OCI-LY3 (cell line): ENCODE data around the gene CMKLR1.

ENCODE experiments used
- H2AFZ ChIP-seq: fragments of 200-600, 300-600 bp; shearing (Covaris generic); 2 replicates; pipeline ENCODE4 v1.6.0; 2014; ENCODE audit warnings: antibody characterized with exemption, low read depth, low read length
- H3K27ac ChIP-seq: fragments of 200-600, 300-600 bp; sonication (generic); 2 replicates; pipeline ENCODE4 v1.5.1; 2014; ENCODE audit warnings: mild to moderate bottlenecking, low read length, moderate library complexity, mixed read lengths
- H3K27me3 ChIP-seq: fragments of 200-600, 300-600 bp; sonication (generic); 2 replicates; pipeline ENCODE4 v1.6.1; 2014; ENCODE audit warnings: low read depth, low read length, mixed read lengths
- H3K36me3 ChIP-seq: fragments of 200-600, 300-600 bp; sonication (generic); replicated peaks from 2 replicates; pipeline ENCODE3; 2014; ENCODE audit warnings: low read depth, low read length, mixed read lengths
- H3K4me1 ChIP-seq: fragments of 300-600, 200-600 bp; sonication (generic); 2 replicates; pipeline ENCODE4 v1.6.1; 2014; ENCODE audit warnings: low read length, mixed read lengths
- H3K4me2 ChIP-seq: fragments of 200-600, 300-600 bp; sonication (generic); 2 replicates; pipeline ENCODE4 v1.6.1; 2014; ENCODE audit warnings: low read length, mixed read lengths
- H3K4me3 ChIP-seq: fragments of 300-600, 200-600 bp; sonication (generic); 2 replicates; pipeline ENCODE4 v1.5.1; 2014; ENCODE audit warnings: antibody characterized with exemption, mild to moderate bottlenecking, low read length, moderate library complexity
- H3K79me2 ChIP-seq: fragments of 300-600, 200-600 bp; shearing (Covaris generic); 2 replicates; pipeline ENCODE4 v1.6.1; 2014; ENCODE audit warnings: mild to moderate bottlenecking, low read length, mixed read lengths
- H3K9ac ChIP-seq: fragments of 300-600, 200-600 bp; shearing (Covaris generic); 2 replicates; pipeline ENCODE4 v1.6.0; 2014; ENCODE audit warnings: mild to moderate bottlenecking, low read length, moderate library complexity
- H3K9me3 ChIP-seq: fragments of 200-600, 300-600 bp; shearing (Covaris generic); 2 replicates; pipeline ENCODE4 v1.6.1; 2014; ENCODE audit warnings: low read length, mixed read lengths; ENCODE audit not compliant: insufficient read depth
- H4K20me1 ChIP-seq: fragments of 200-600, 300-600 bp; sonication (generic); 2 replicates; pipeline ENCODE4 v1.6.1; 2016; ENCODE audit warnings: low read length, mixed read lengths; ENCODE audit not compliant: insufficient read depth
- EZH2phosphoT487 ChIP-seq: fragments of 200-600 bp; shearing (Covaris generic); IDR thresholded peaks from 2 replicates; pipeline ENCODE4 v1.6.1; 2018; ENCODE audit warnings: antibody characterized with exemption, mixed run types, low read depth
- TF ChIP-seq, protein P1 (sequence below): fragments of 200-600, 300-600 bp; sonication (generic); IDR thresholded peaks from 2 replicates; pipeline ENCODE4 v1.5.1; 2014; ENCODE audit warnings: antibody characterized with exemption, low read length, low read depth

Gene CMKLR1

DNA sequence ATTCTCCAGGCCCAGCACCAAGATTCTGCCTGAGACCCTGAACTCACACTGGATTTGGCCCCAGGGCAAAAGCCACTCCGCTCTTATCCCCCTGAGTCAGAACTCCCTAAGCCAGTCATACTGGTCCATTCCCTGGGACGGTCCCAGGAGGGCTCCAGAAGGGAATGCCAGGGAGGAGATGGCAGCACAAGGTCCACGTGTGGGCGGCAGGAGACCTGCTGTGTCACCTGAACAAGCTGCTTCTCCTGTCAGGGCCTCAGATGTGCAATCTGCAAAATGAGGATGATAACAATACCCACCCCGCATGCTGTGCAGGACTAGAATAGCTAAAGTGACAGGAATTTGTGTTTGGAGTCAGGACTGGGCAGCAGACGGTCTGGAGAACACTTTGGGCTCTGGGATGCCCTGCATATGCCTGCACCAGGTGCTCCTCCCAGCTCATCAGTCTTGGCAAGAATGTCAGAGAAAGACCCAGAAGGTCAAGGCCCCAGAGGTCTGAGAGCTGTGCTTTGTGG, 40.3 kb downstream of the CMKLR1 start:
- no peak overlapping the region for H3K27ac ChIP-seq
- H3K4me2 ChIP-seq: no peak overlapping the region
- no peaks in the 10 kb centered on the region for H3K36me3 ChIP-seq

DNA sequence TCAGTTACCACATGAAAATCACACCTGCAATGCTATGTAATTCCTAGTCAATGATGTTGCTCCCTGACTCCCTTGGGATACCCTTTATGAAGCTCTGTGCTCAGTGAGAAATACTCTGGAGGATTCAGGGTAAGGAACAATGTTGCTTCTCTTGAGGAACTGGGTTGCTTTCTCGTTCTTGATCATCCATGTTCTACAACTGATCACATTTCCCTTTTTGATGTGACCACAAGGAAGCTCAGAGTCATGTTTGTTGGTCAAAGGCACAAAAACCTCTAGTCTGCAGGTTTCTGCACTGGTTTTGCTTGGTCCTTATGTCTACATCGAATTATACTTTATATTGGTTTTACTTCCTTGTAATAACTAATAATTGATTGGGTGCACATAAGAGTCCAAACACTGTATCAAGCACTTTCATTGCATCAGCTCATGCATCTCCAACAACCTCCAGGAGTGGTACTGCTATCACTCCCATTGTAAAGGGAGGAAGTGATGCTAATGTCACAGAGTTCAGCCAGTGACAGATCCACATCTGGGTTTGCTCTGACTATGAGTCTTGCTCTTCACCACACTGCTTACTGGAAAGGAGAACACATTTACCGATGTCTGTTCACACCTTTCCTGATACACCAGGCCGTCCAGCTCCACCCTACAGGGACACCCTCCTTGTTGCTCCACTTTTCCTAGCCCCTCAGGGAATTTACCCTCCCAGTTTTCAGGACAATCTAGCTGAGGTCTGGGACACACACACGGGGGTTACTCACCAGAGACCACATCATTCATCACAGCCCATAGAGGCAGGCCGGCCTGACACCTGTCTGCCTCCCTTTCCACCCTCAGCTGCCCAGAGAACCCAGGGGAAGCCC, 41.0 kb downstream of the CMKLR1 start:
- Histone ChIP-seq H3K79me2 (no peaks in the 10 kb centered on the region), H3K4me1 (peaks cover 13% of the 10 kb centered on the region), H3K27ac (no peak overlapping the region), H3K4me2 (no peak overlapping the region), H3K4me3 (no peak overlapping the region), H3K9ac (no peak overlapping the region), H3K9me3 (no peaks in the 10 kb centered on the region), H3K36me3 (no peaks in the 10 kb centered on the region), H4K20me1 (no peaks in the 10 kb centered on the region), H3K27me3 (peaks cover 61% of the 10 kb centered on the region), H2AFZ (no peak overlapping the region)
- no peak for TF ChIP-seq EZH2phosphoT487
- TF ChIP-seq, protein P1, sequence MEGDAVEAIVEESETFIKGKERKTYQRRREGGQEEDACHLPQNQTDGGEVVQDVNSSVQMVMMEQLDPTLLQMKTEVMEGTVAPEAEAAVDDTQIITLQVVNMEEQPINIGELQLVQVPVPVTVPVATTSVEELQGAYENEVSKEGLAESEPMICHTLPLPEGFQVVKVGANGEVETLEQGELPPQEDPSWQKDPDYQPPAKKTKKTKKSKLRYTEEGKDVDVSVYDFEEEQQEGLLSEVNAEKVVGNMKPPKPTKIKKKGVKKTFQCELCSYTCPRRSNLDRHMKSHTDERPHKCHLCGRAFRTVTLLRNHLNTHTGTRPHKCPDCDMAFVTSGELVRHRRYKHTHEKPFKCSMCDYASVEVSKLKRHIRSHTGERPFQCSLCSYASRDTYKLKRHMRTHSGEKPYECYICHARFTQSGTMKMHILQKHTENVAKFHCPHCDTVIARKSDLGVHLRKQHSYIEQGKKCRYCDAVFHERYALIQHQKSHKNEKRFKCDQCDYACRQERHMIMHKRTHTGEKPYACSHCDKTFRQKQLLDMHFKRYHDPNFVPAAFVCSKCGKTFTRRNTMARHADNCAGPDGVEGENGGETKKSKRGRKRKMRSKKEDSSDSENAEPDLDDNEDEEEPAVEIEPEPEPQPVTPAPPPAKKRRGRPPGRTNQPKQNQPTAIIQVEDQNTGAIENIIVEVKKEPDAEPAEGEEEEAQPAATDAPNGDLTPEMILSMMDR: no peak

More for the DNA sequence above, 40.3 kb downstream of the CMKLR1 start:
- Histone ChIP-seq H3K27me3 (peaks cover 62% of the 10 kb centered on the region), H3K4me3 (no peak overlapping the region), H3K9me3 (no peaks in the 10 kb centered on the region), H3K9ac (no peak overlapping the region), H2AFZ (no peak overlapping the region), H3K4me1 (peaks cover 13% of the 10 kb centered on the region), H3K79me2 (no peaks in the 10 kb centered on the region), H4K20me1 (no peaks in the 10 kb centered on the region)
- no peak for TF ChIP-seq EZH2phosphoT487
- TF ChIP-seq, protein P1: no peak

DNA sequence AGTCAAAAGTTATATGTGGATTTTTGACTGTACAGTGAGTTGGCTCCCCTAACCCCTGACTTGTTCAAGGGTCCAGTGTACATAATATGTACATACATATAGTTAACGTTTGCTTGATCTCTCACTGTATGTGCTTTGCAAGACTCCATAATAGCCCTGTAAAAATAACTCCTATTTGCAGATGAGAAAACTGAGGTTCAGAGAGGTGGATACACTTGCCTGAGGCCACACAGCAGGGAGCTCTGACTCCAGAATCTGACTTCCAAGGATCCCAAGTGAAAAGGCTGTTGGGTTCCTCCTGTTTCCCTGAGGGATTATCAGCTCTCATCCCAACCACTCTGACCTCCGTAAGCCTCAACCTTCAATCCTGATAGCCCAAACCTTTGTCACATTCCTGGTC, 41.7 kb downstream of the CMKLR1 start:
- H3K9me3 ChIP-seq: no peaks in the 10 kb centered on the region
- no peak overlapping the region for H3K4me3 ChIP-seq
- no peaks in the 10 kb centered on the region for H3K36me3 ChIP-seq
- no peak overlapping the region for H2AFZ ChIP-seq
- H3K27ac ChIP-seq: no peak overlapping the region
- no peak overlapping the region for H3K9ac ChIP-seq
- H3K4me1 ChIP-seq: peaks cover 13% of the 10 kb centered on the region
- H3K4me2 ChIP-seq: no peak overlapping the region
- no peak for TF ChIP-seq EZH2phosphoT487
- TF ChIP-seq, protein P1: no peak
- no peaks in the 10 kb centered on the region for H4K20me1 ChIP-seq
- H3K79me2 ChIP-seq: no peaks in the 10 kb centered on the region
- peaks cover 64% of the 10 kb centered on the region for H3K27me3 ChIP-seq

DNA sequence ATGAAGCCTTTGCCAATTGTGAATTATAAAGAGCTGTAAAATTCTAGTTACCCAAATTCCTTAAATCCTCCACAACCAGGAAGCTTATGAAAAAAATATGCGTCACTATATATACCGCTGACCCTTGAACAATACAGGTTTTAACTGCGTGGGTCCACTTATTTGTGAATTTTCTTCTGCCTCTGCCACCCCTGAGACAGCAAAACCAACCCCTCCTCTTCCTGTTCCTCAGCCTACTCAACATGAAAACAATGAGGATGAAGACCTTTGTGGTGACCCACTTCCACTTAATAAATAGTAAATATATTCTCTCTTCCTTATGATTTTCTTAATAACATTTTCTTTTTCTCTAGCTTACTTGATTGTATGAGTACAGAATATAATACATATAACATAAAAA, 42.2 kb downstream of the CMKLR1 start:
- H3K9ac ChIP-seq: no peak overlapping the region
- no peak overlapping the region for H3K4me2 ChIP-seq
- H3K4me3 ChIP-seq: no peak overlapping the region
- TF ChIP-seq EZH2phosphoT487: no peak
- TF ChIP-seq, protein P1: no peak
- H2AFZ ChIP-seq: no peak overlapping the region
- H3K27me3 ChIP-seq: peaks cover 65% of the 10 kb centered on the region
- no peaks in the 10 kb centered on the region for H3K79me2 ChIP-seq
- no peak overlapping the region for H3K27ac ChIP-seq
- no peaks in the 10 kb centered on the region for H3K9me3 ChIP-seq
- no peaks in the 10 kb centered on the region for H4K20me1 ChIP-seq
- H3K4me1 ChIP-seq: peaks cover 13% of the 10 kb centered on the region
- H3K36me3 ChIP-seq: no peaks in the 10 kb centered on the region
